Kidney tubule cell (primary cell): ENCODE results near the gene PRKX.
"Not testable (repeated sequence)": the region's sequence is repeated elsewhere in the genome, so short reads cannot be mapped to it uniquely, and the experiment has no call there.

Experiments
- DNase-seq: peaks from one replicate; pipeline ENCODE4 v3.0.0-alpha.2; 2018; ENCODE audit warnings: low spot score

The PRKX gene

GRCh38 chrX:3577551-3577950, 135.9 kb downstream of the PRKX start:
- no peak for DNase-seq

GRCh38 chrX:3576886-3577501, 136.5 kb downstream of the PRKX start:
- no peak for DNase-seq

- peak; percentile 22 for DNase-seq
Measured at GRCh38 chrX:3567686-3568085, 145.8 kb downstream of the PRKX start.

- no peak for DNase-seq
Measured at GRCh38 chrX:3563451-3563850, 150.0 kb downstream of the PRKX start.

- not testable (repeated sequence) for DNase-seq
Measured at GRCh38 chrX:3560010-3560409, 153.4 kb downstream of the PRKX start.
